H9 (cell line): ENCODE results near the gene NMT1. TPM values are rescaled to one million over a fixed set of nuclear protein-coding genes. Genes with fewer than 3 reads are reported as not detected.

ENCODE experiments used
- DNase-seq: peaks from one replicate; pipeline ENCODE4 v3.0.0-alpha.2; 2017
- H2AFZ ChIP-seq: one replicate; pipeline ENCODE4 v1.6.1; 2013; ENCODE audit warnings: mild to moderate bottlenecking, low read length, control low read depth, moderate library complexity
- H2AK5ac ChIP-seq: 2 replicates; pipeline ENCODE4 v1.6.1; 2013; ENCODE audit warnings: low read length, control low read depth, mixed read lengths; ENCODE audit not compliant: insufficient read length
- H2BK120ac ChIP-seq: one replicate; pipeline ENCODE4 v1.6.1; 2013; ENCODE audit warnings: low read depth, mild to moderate bottlenecking, low read length, control low read depth, inconsistent platforms; ENCODE audit not compliant: poor library complexity, severe bottlenecking
- H2BK12ac ChIP-seq: 2 replicates; pipeline ENCODE4 v1.6.1; 2013; ENCODE audit warnings: low read length, control low read depth, mixed read lengths, low read depth; ENCODE audit not compliant: insufficient read length
- H2BK15ac ChIP-seq: 2 replicates; pipeline ENCODE4 v1.6.1; 2013; ENCODE audit warnings: low read depth, low read length, control low read depth
- H2BK20ac ChIP-seq: one replicate; pipeline ENCODE4 v1.6.1; 2013; ENCODE audit warnings: low read depth, mild to moderate bottlenecking, low read length, control low read depth, inconsistent platforms; ENCODE audit not compliant: poor library complexity, severe bottlenecking
- H2BK5ac ChIP-seq: 2 replicates; pipeline ENCODE4 v1.6.1; 2013; ENCODE audit warnings: low read length, control low read depth, mixed read lengths; ENCODE audit not compliant: insufficient read length
- H3K14ac ChIP-seq: 2 replicates; pipeline ENCODE4 v1.6.1; 2013; ENCODE audit warnings: low read length, control low read depth; ENCODE audit not compliant: insufficient read depth
- H3K18ac ChIP-seq: 2 replicates; pipeline ENCODE4 v1.6.1; 2013; ENCODE audit warnings: low read depth, mild to moderate bottlenecking, mixed read lengths, low read length, control low read depth; ENCODE audit not compliant: insufficient read length
- H3K23ac ChIP-seq: 2 replicates; pipeline ENCODE4 v1.6.1; 2013; ENCODE audit warnings: low read length, control low read depth, mixed read lengths, low read depth; ENCODE audit not compliant: insufficient read length
- H3K23me2 ChIP-seq: 2 replicates; pipeline ENCODE4 v1.6.1; 2013; ENCODE audit warnings: low read depth, mild to moderate bottlenecking, mixed read lengths, low read length, control low read depth; ENCODE audit not compliant: insufficient read length, poor library complexity, severe bottlenecking
- H3K27ac ChIP-seq: 2 replicates; pipeline ENCODE4 v1.5.1; 2013; ENCODE audit warnings: low read length, control low read depth, mixed read lengths, low read depth; ENCODE audit not compliant: insufficient read length
- H3K27me3 ChIP-seq: 2 replicates; pipeline ENCODE4 v1.6.1; 2013; ENCODE audit warnings: low read length, control low read depth, inconsistent platforms; ENCODE audit not compliant: insufficient read depth
- H3K4ac ChIP-seq: 2 replicates; pipeline ENCODE4 v1.6.1; 2013; ENCODE audit warnings: low read depth, mild to moderate bottlenecking, control low read depth, inconsistent platforms, low read length, moderate library complexity
- H3K4me1 ChIP-seq: 2 replicates; pipeline ENCODE4 v1.6.1; 2013; ENCODE audit warnings: low read length, control low read depth, inconsistent platforms; ENCODE audit not compliant: insufficient read depth
- H3K4me2 ChIP-seq: 2 replicates; pipeline ENCODE4 v1.6.1; 2013; ENCODE audit warnings: low read length, control low read depth, mixed read lengths; ENCODE audit not compliant: insufficient read length, insufficient read depth
- H3K56ac ChIP-seq: 2 replicates; pipeline ENCODE4 v1.6.1; 2013; ENCODE audit warnings: low read depth, mild to moderate bottlenecking, mixed read lengths, low read length, control low read depth; ENCODE audit not compliant: insufficient read length
- H3K79me1 ChIP-seq: 2 replicates; pipeline ENCODE4 v1.6.1; 2013; ENCODE audit warnings: low read depth, mild to moderate bottlenecking, moderate library complexity, low read length, control low read depth, inconsistent platforms; ENCODE audit not compliant: insufficient read depth, poor library complexity, severe bottlenecking
- H3K79me2 ChIP-seq: 2 replicates; pipeline ENCODE4 v1.6.1; 2013; ENCODE audit warnings: low read length, control low read depth, inconsistent platforms; ENCODE audit not compliant: insufficient read depth
- H3K9ac ChIP-seq: 2 replicates; pipeline ENCODE4 v1.6.1; 2013; ENCODE audit warnings: low read length, control low read depth, mixed read lengths; ENCODE audit not compliant: insufficient read length; ENCODE audit errors: extremely low read depth
- H3K9me3 ChIP-seq: one replicate; pipeline ENCODE4 v1.6.1; 2013; ENCODE audit warnings: low read depth, low read length, inconsistent platforms; ENCODE audit not compliant: control insufficient read depth
- H3T11ph ChIP-seq: one replicate; pipeline ENCODE4 v1.6.1; 2013; ENCODE audit warnings: mild to moderate bottlenecking, low read length, control low read depth, inconsistent platforms
- H4K20me1 ChIP-seq: one replicate; pipeline ENCODE4 v1.6.1; 2013; ENCODE audit not compliant: control insufficient read depth, insufficient read length, insufficient read depth
- H4K5ac ChIP-seq: 2 replicates; pipeline ENCODE4 v1.6.1; 2013; ENCODE audit warnings: low read depth, mild to moderate bottlenecking, mixed read lengths, low read length, control low read depth; ENCODE audit not compliant: insufficient read length
- H4K8ac ChIP-seq: replicated peaks from 2 replicates; pipeline ENCODE4 v1.6.1; 2013; ENCODE audit warnings: low read length, control low read depth, mixed read lengths, low read depth; ENCODE audit not compliant: insufficient read length
- H4K91ac ChIP-seq: 2 replicates; pipeline ENCODE4 v1.6.1; 2013; ENCODE audit warnings: low read depth, mild to moderate bottlenecking, moderate library complexity, mixed read lengths, low read length, control low read depth; ENCODE audit not compliant: insufficient read length
- H3K27ac Mint-ChIP-seq, 3 experiments: 2 replicates in 2 of 3; 3 replicates in 1 of 3; pipeline ENCODE4 v1.8.0; 2020 to 2021; ENCODE audit warnings: mixed read lengths in 3 of 3, mild to moderate bottlenecking in 1 of 3, moderate library complexity in 1 of 3
- H3K27me3 Mint-ChIP-seq: 2 replicates; pipeline ENCODE4 v1.8.0; 2021; ENCODE audit warnings: low read depth, mild to moderate bottlenecking, moderate library complexity, mixed read lengths
- H3K36me3 Mint-ChIP-seq, 3 experiments: 2 replicates in 2 of 3; 3 replicates in 1 of 3; pipeline ENCODE4 v1.8.0; 2020 to 2021; ENCODE audit warnings: low read depth in 3 of 3, mixed read lengths in 3 of 3; ENCODE audit not compliant: insufficient read depth in 1 of 3
- H3K4me1 Mint-ChIP-seq, 2 experiments: 2 replicates each; pipeline ENCODE4 v1.8.0; 2020; ENCODE audit warnings: mixed read lengths in 2 of 2
- H3K4me3 Mint-ChIP-seq, 2 experiments: 2 replicates in 1 of 2; 3 replicates in 1 of 2; pipeline ENCODE4 v1.8.0; 2020 to 2021; ENCODE audit warnings: mild to moderate bottlenecking in 2 of 2, mixed read lengths in 2 of 2, moderate library complexity in 1 of 2
- H3K9me3 Mint-ChIP-seq, 2 experiments: 2 replicates in 1 of 2; 3 replicates in 1 of 2; pipeline ENCODE4 v1.8.0; 2020; ENCODE audit warnings: mild to moderate bottlenecking in 2 of 2, mixed read lengths in 2 of 2, moderate library complexity in 1 of 2
- WGBS: extraction: QIAGEN DNeasy Blood & Tissue Kit; methylation state at CpG from one replicate; pipeline ENCODE4 v1.1.7; 2013; ENCODE audit warnings: missing lambda C conversion rate, low lambda C conversion rate, mixed read lengths; ENCODE audit not compliant: insufficient read length; ENCODE audit errors: extremely low coverage; 5-methylcytosine and 5-hydroxymethylcytosine counted together
- total RNA-seq: library from RNA; stranded (reverse); gene quantifications from 2 replicates; pipeline ENCODE4 v1.2.1, GENCODE V29; 2021
- TF ChIP-seq, protein P1 (sequence below): fragments of 200-600 bp; sonication (generic); conservative IDR thresholded peaks from 3 replicates; pipeline ENCODE4 v1.8.0; 2021; ENCODE audit warnings: antibody characterized with exemption, mild to moderate bottlenecking

The NMT1 gene
- total RNA-seq, 1 experiment from 2014 or later, result 150 TPM

DNA sequence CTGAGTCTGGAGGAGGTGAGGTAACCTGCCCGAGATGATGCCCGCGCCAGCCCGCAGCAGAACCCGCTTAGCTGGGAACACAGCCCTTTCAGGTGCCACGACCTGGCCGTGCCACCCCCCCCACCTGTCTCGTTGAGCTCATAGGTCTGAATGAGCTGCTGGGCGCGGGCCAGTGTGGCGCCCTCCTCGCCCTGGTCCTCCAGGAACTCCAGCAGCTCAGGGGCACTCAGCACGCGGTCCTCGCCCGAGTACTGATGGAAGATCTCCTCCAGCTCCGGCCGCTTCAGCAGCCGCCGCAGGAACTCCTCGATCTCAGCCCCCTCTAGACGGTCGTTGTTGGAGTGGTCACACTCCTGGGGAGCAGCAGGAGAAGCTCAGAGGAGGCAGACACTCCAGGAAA, 57.6 kb downstream of the NMT1 start:
- no peak overlapping the region for H3K23ac ChIP-seq
- Mint-ChIP-seq H3K4me1 (peaks cover 8 to 31% of the 10 kb centered on the region in 2 experiments), H3K9me3 (no peaks in the 10 kb centered on the region), H3K4me3 (no peak overlapping the region), H3K27ac (no peak overlapping the region), H3K27me3 (no peaks in the 10 kb centered on the region), H3K36me3 (peaks cover 0 to 4% (median 0%) of the 10 kb centered on the region in 3 experiments; a peak in 4 of 7 replicates)
- H3K4me1 ChIP-seq, result no peaks in the 10 kb centered on the region
- no peak overlapping the region for H3K9ac ChIP-seq
- H3K9me3 ChIP-seq, result no peaks in the 10 kb centered on the region
- H3K18ac ChIP-seq, result no peak overlapping the region
- no peak overlapping the region for H2BK5ac ChIP-seq
- H3K27ac ChIP-seq, result no peak overlapping the region
- no peak overlapping the region for H2BK120ac ChIP-seq
- H3K23me2 ChIP-seq, result no peaks in the 10 kb centered on the region
- H2AFZ ChIP-seq, result no peak overlapping the region
- TF ChIP-seq, protein P1, sequence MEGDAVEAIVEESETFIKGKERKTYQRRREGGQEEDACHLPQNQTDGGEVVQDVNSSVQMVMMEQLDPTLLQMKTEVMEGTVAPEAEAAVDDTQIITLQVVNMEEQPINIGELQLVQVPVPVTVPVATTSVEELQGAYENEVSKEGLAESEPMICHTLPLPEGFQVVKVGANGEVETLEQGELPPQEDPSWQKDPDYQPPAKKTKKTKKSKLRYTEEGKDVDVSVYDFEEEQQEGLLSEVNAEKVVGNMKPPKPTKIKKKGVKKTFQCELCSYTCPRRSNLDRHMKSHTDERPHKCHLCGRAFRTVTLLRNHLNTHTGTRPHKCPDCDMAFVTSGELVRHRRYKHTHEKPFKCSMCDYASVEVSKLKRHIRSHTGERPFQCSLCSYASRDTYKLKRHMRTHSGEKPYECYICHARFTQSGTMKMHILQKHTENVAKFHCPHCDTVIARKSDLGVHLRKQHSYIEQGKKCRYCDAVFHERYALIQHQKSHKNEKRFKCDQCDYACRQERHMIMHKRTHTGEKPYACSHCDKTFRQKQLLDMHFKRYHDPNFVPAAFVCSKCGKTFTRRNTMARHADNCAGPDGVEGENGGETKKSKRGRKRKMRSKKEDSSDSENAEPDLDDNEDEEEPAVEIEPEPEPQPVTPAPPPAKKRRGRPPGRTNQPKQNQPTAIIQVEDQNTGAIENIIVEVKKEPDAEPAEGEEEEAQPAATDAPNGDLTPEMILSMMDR, result no peak
- WGBS, result no CpG with 5 or more reads among the region's 23 CpGs
- no peaks in the 10 kb centered on the region for H4K20me1 ChIP-seq
- no peak overlapping the region for H3K56ac ChIP-seq
- H4K8ac ChIP-seq, result no peak overlapping the region
- H3K79me2 ChIP-seq, result no peaks in the 10 kb centered on the region
- no peak overlapping the region for H2BK12ac ChIP-seq
- no peak overlapping the region for H3K4me2 ChIP-seq
- no peak overlapping the region for H4K91ac ChIP-seq
- H3K79me1 ChIP-seq, result no peaks in the 10 kb centered on the region
- H3K27me3 ChIP-seq, result no peaks in the 10 kb centered on the region
- H3K4ac ChIP-seq, result no peak overlapping the region
- H4K5ac ChIP-seq, result no peak overlapping the region
- H2BK15ac ChIP-seq, result no peak overlapping the region
- no peak overlapping the region for H2AK5ac ChIP-seq
- no peak overlapping the region for H3T11ph ChIP-seq
- H3K14ac ChIP-seq, result no peak overlapping the region
- no peak overlapping the region for H2BK20ac ChIP-seq
- DNase-seq, result no peak
